Activated naive CD8-positive, alpha-beta T cell (primary cell): ENCODE data around the gene MBD3L5.
"Not testable (repeated sequence)": the region's sequence is repeated elsewhere in the genome, so short reads cannot be mapped to it uniquely, and the experiment has no call there.

Experiments used
- H3K27ac Mint-ChIP-seq: one replicate; pipeline ENCODE4 v1.8.0; 2021; ENCODE audit warnings: mixed read lengths
- H3K27me3 Mint-ChIP-seq: one replicate; pipeline ENCODE4 v1.8.0; 2021; ENCODE audit warnings: mixed read lengths
- H3K36me3 Mint-ChIP-seq: one replicate; pipeline ENCODE4 v1.8.0; 2021; ENCODE audit warnings: mixed read lengths
- H3K4me1 Mint-ChIP-seq: one replicate; pipeline ENCODE4 v1.8.0; 2021; ENCODE audit warnings: low read depth, mixed read lengths
- H3K4me3 Mint-ChIP-seq: one replicate; pipeline ENCODE4 v1.8.0; 2021; ENCODE audit warnings: mild to moderate bottlenecking, mixed read lengths
- H3K9me3 Mint-ChIP-seq: one replicate; pipeline ENCODE4 v1.8.0; 2021; ENCODE audit warnings: low read depth, mixed read lengths

Gene MBD3L5

DNA sequence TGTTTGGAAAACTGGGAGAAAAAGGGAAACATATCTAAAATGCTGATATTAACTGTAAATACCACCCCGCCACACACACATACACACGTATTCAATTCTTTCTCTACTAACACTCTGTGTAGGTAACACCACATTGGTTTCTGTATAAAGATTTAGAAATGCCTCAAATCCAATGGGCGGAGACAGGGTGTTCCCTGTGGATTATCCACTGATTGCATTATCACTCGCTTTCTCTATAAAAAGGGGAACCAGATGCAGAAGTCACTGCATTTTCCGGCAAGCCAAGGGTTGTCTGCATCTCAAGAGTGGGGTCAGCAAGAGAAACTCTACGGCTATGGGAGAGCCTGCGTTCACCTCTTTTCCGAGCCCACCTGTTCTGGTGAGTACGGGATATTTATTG, at the start of gene MBD3L5:
TSS of gene MBD3L5 (plus strand) at position 301 of the 400 bp plus-strand sequence. CDS start at position 335, 34 bp downstream.
- H3K27ac Mint-ChIP-seq, H3K4me1 Mint-ChIP-seq, H3K36me3 Mint-ChIP-seq, H3K4me3 Mint-ChIP-seq, H3K9me3 Mint-ChIP-seq, H3K27me3 Mint-ChIP-seq: not testable (repeated sequence)

DNA sequence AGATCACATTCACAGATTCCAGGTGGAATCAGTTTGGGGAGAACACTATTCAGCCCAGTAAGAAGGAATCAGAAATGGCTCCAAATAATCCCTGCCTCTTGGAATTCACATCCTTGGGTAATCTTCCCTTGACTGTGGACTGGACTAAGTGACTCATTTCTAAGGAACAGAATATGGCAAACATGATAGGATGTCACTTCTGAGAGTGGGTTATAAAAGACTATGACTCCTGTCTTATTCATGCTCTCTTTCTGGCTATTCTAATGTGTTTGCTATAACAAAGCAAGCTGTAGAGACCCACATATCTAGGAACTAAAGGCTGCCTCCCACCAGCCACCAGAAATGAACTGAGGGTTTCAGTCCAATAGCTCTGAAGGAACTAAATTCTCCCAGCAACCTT, 46.9 kb upstream of the MBD3L5 start:
- H3K9me3 Mint-ChIP-seq, result peaks cover 23% of the 10 kb centered on the region
- H3K4me1 Mint-ChIP-seq, result peaks cover 4% of the 10 kb centered on the region
- no peaks in the 10 kb centered on the region for H3K27me3 Mint-ChIP-seq
- no peak overlapping the region for H3K4me3 Mint-ChIP-seq
- no peak overlapping the region for H3K27ac Mint-ChIP-seq
- peaks cover 18% of the 10 kb centered on the region for H3K36me3 Mint-ChIP-seq

DNA sequence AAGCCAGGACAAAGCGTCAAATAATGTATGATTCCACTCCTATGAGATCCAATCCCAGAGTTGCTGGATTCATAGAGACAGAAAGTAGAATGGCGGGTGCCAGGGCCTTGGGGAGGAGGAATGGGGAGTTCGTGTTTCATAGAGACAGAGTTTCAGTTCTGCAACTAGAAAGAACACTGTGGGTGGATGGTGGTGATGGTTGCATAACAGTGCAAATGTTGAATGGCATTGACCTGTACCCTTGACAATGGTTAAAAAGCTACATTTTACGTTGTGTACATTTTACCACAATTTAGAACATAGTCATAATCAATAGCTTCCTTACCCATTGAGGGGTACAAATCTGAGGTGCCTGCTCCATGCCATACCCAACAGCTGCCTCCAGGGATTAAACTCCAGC, 42.5 kb upstream of the MBD3L5 start:
- H3K4me1 Mint-ChIP-seq, result no peaks in the 10 kb centered on the region
- no peaks in the 10 kb centered on the region for H3K27me3 Mint-ChIP-seq
- peaks cover 18% of the 10 kb centered on the region for H3K36me3 Mint-ChIP-seq
- no peak overlapping the region for H3K27ac Mint-ChIP-seq
- no peak overlapping the region for H3K4me3 Mint-ChIP-seq
- H3K9me3 Mint-ChIP-seq, result peaks cover 19% of the 10 kb centered on the region

DNA sequence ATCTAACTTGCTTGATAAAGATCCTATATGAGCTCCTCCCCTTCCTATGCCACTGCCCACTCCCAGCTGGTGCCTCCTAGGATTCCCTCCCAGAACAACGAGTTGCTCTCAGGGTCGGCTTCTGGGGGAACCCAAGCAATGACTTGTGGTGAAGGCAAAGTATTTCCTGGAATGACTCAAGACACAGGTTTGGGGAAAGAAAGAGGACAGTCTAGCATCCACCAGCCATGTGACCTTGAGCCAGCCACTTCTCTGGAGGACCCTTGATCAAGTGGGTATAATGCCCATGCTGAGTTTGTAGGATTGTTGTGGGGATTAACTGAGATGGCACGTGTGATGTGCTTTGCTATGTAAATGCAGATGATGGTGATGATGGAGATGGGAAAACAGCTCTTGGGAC, 42.1 kb upstream of the MBD3L5 start:
- Mint-ChIP-seq H3K27me3 (no peaks in the 10 kb centered on the region), H3K4me1 (no peaks in the 10 kb centered on the region), H3K27ac (no peak overlapping the region), H3K4me3 (no peak overlapping the region), H3K36me3 (peaks cover 15% of the 10 kb centered on the region), H3K9me3 (peaks cover 15% of the 10 kb centered on the region)

DNA sequence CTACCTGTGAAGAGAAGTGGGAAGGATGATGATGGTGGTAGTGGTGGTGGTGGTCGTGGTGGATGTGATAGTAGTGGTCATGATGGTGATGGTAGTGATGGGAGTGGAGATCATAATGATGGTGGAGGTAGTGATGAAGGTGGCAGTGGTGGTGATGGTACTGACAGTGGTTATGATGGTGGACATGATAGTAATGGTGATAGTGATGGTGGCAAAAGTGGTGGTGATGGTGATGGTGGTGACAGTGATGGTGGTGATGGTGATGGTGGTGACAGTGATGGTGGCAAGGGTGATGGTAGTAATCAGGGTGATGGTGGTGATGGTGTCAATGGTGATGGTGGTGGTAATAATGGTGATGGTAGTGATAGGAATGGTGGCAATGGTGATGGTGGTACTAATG, 35.3 kb upstream of the MBD3L5 start:
- Mint-ChIP-seq H3K4me3 (no peak overlapping the region), H3K4me1 (peaks cover 9% of the 10 kb centered on the region), H3K9me3 (peaks cover 7% of the 10 kb centered on the region), H3K27ac (no peak overlapping the region), H3K27me3 (no peaks in the 10 kb centered on the region), H3K36me3 (no peaks in the 10 kb centered on the region)

DNA sequence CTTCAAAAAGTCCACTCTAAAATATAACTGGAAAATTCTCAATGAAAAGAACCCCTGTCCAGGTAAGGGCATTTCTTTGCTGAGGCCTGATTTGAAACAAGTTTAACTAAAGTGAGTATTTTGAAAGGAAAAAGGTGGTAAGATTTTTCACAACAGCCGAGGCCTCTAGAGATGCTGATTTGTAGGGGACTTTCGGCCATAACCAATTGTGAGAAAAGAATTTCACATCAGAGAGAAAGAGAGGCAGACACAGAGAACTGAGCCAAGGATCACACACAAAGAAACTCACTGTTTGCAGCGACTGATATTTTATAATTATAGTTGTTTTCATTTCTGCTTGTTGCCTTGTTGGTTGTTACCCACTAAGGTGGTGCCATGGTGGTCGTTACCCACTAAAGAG, 33.6 kb upstream of the MBD3L5 start:
- Mint-ChIP-seq H3K27me3 (no peaks in the 10 kb centered on the region), H3K4me3 (no peak overlapping the region), H3K4me1 (peaks cover 9% of the 10 kb centered on the region), H3K36me3 (no peaks in the 10 kb centered on the region), H3K9me3 (peaks cover 7% of the 10 kb centered on the region), H3K27ac (no peak overlapping the region)

DNA sequence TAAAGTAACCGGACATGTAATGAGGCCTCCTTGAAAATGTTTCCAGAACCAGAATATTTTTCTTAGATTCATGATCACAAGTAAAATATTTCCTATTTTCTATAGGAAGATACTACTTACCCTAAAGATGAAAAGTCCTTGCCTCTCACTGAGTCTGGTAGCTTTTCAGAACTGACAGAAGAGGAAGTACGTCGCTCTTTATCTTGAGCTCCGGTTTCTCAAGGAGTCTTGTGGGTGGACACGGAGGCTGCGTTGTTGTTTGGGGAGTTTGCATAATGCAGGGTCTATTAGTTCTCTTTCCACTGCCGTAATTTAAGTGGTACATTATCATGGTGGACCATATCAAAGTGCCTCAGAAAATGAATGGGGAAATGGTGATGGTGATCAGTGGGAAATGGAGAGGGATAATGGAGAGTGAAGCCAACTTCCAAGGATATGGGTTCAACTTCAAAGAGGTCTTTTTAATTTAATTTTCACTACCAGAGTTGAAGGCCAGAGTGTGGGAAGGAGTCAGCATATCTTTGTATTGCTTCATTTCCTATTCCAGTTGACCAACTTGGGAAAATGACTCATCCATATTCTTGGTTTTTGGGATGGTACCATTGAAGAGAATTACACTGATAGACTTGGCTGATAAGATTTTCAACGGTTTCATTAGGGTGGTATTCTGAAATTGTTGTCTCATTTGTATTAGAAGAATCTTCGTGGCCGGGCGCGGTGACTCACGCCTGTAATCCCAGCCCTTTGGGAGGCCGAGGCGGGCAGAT, 32.5 kb upstream of the MBD3L5 start:
- Mint-ChIP-seq H3K4me3 (no peak overlapping the region), H3K27me3 (no peaks in the 10 kb centered on the region), H3K36me3 (no peaks in the 10 kb centered on the region), H3K4me1 (peaks cover 9% of the 10 kb centered on the region), H3K9me3 (peaks cover 7% of the 10 kb centered on the region), H3K27ac (no peak overlapping the region)

DNA sequence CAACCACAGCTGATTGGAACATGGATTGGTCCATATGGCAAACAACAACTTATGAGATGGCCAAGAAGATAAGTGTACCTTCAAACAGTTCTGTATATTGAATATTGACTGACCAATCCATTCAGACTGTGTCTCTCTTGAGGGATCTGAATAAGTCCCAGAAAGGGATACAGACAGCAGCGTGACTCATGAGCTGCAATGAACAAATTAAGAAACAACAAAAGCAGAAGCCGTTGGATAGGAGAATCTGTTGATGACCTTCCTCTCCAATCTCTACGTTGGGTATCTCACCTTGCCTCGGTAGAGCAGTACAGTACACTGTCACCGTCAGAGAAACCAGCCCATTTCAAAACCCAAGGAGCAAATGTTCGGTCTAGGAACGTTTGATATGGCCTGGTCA, 30.4 kb upstream of the MBD3L5 start:
- H3K36me3 Mint-ChIP-seq, result no peaks in the 10 kb centered on the region
- H3K4me3 Mint-ChIP-seq, result no peak overlapping the region
- no peak overlapping the region for H3K27ac Mint-ChIP-seq
- peaks cover 9% of the 10 kb centered on the region for H3K4me1 Mint-ChIP-seq
- H3K9me3 Mint-ChIP-seq, result peaks cover 5% of the 10 kb centered on the region
- no peaks in the 10 kb centered on the region for H3K27me3 Mint-ChIP-seq

DNA sequence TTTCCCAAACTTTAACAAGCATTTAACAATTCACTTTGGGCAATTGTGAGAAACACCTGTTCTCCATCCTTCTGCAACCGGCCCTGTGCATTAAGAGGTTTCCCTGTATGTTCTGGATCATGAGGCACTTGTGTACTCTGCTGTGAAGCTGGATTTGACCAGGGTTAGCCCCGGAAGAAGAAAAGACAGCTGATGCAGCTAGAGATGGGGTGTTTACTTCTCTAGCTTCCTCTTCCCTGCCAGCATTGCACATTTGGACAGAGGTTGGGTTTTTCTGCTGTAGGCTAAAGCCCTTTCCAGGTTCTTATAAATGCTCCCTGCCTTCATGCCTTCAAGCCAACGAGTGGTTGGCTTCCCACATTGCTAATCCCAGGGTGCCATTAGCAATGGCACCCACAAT, 30.0 kb upstream of the MBD3L5 start:
- Mint-ChIP-seq H3K4me1 (peaks cover 9% of the 10 kb centered on the region), H3K27ac (no peak overlapping the region)

DNA sequence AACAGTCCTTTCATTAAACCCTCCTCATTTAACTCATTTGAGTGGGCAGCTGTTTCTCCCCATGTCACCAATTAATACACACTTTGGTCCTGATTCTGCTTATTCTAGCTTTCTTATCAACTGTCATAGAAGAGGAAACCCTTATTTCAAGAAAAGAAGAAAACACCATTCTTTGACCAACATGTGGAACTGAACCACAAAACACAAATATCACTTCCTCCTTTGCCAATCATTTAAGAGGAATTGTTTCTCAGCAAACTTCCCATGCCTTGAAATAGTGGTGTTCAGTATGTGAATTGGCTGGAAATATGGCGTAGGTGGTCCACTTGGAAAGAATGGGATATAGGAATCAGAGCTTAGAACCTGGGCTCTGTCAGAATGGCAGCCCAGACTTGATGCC, 29.6 kb upstream of the MBD3L5 start:
- Mint-ChIP-seq H3K27me3 (no peaks in the 10 kb centered on the region), H3K4me1 (peaks cover 9% of the 10 kb centered on the region), H3K4me3 (no peak overlapping the region), H3K27ac (no peak overlapping the region), H3K36me3 (no peaks in the 10 kb centered on the region), H3K9me3 (no peaks in the 10 kb centered on the region)

More for the DNA sequence above, 30.0 kb upstream of the MBD3L5 start:
- no peaks in the 10 kb centered on the region for H3K27me3 Mint-ChIP-seq
- peaks cover under 1% of the 10 kb centered on the region for H3K9me3 Mint-ChIP-seq
- H3K36me3 Mint-ChIP-seq, result no peaks in the 10 kb centered on the region
- no peak overlapping the region for H3K4me3 Mint-ChIP-seq

DNA sequence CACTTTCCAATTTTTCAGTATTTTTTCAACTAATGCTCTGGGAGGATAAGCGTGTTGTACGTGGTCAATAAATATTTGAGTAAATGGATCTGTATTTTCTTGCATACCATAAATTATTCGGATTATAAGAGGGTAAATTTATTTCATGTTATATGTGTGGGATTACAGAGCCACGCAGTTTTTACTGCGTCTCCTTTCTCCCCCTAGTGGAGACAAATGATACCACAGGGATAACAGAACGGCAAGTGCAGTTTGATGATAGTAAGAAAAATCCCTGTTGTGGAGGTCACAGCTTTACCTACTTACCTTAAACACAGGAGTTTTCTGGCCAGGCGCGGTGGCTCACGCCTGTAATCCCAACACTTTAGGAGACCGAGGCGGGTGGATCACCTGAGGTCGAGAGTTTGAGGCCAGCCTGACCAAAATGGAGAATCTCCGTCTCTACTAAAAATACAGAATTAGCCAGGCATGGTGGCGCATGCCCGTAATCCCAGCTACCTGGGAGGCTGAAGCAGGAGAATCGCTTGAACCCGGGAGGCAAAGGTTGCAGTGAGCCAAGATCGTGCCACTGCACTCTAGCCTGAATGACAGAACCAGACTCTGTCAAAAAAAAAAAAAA, 26.0 kb upstream of the MBD3L5 start:
- Mint-ChIP-seq H3K4me1 (peaks cover 27% of the 10 kb centered on the region), H3K36me3 (no peaks in the 10 kb centered on the region), H3K4me3 (no peak overlapping the region)

DNA sequence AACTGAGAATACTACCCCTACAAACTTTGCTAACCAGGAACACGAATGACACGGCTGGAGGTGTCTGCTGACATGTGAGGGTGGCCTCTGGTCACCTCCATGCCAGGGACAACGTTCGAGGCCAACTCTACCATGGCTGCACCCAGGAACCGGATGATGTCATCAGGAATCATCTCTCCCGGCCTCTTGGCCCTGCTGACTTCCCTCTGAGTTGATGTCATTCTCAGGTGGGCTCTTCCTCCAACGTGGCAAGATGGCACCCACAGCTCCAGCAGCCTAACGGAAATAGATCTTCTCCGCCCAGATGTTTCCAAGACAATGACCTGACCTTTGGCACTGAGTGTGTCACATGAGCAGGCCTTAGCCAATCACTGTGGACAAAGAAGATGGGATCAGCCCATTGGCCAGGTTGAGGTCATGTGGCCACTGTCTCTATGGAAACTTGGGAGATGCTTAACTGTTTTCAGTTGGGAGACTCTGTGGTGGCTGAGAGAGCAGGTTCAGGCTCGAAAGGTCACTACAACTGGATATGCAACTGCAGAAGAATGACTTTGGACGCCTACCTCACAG, 24.2 kb upstream of the MBD3L5 start:
- Mint-ChIP-seq H3K4me3 (no peak overlapping the region), H3K36me3 (no peaks in the 10 kb centered on the region), H3K9me3 (no peaks in the 10 kb centered on the region), H3K4me1 (peaks cover 40% of the 10 kb centered on the region), H3K27ac (no peak overlapping the region), H3K27me3 (no peaks in the 10 kb centered on the region)

More for the DNA sequence above, 26.0 kb upstream of the MBD3L5 start:
- Mint-ChIP-seq H3K27me3 (no peaks in the 10 kb centered on the region), H3K9me3 (no peaks in the 10 kb centered on the region), H3K27ac (no peak overlapping the region)

DNA sequence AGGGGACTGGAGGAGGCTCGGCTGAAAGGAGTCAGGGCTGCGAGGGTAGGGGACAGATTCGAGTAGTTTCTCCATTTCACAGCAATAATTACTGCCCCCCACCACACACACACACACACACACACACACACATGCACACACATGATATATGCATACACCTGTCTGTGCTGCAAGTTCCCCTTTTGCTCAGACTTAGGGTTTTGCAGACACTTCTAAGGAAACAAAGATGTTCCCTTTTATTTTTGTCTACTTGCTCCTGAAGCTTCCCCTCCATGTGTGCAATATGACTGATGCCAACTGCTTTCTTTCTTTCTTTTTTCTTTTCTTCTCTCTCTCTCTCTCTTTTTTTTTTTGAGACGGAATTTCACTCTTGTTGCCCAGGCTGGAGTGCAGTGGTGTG, 22.5 kb upstream of the MBD3L5 start:
- Mint-ChIP-seq H3K36me3 (no peaks in the 10 kb centered on the region), H3K27ac (no peak overlapping the region), H3K27me3 (no peaks in the 10 kb centered on the region), H3K4me3 (no peak overlapping the region), H3K4me1 (peaks cover 44% of the 10 kb centered on the region), H3K9me3 (no peaks in the 10 kb centered on the region)

DNA sequence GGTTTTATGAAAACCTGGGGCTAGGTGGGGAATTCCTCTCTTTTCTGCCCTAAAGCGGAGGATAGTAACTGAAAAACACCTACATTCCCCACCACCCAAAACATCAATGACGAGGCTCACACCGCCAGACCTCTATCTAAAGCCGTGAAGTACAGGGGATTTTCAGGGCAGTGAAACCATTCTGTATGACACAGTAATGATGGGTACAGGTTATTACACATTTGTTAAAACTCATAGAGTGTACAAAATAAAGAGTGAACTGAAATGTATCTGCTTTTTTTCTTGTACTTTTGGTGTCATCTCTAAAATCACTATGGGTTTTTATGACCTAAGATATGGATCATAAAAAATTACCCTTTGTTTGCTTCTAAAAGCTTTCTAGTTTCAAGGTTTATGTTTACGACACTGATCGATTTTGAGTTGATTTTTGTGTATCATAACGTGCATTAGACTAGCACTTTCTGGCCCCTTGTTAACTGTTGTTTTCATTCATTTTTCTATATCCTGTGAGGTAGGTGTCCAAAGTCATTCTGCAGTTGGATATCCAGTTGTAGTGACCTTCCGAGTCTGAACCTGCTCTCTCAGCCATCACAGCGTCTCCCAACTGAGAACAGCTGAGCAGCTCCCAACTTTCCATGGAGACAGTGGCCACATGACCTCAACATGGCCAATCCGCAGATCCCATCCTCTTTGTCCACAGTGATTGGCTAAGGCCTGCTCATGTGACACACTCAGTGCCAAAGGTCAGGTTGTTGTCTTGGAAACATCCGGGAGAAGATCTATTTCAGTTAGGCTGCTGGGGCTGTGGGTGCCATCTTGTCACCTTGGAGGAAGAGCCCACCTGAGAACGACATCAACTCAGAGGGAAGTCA, 19.4 kb upstream of the MBD3L5 start:
- Mint-ChIP-seq H3K27me3 (no peaks in the 10 kb centered on the region), H3K36me3 (peaks cover 5% of the 10 kb centered on the region), H3K4me3 (peak overlapping the region; percentile 69), H3K9me3 (no peaks in the 10 kb centered on the region), H3K27ac (peak overlapping the region; percentile 85), H3K4me1 (peaks cover 55% of the 10 kb centered on the region)

DNA sequence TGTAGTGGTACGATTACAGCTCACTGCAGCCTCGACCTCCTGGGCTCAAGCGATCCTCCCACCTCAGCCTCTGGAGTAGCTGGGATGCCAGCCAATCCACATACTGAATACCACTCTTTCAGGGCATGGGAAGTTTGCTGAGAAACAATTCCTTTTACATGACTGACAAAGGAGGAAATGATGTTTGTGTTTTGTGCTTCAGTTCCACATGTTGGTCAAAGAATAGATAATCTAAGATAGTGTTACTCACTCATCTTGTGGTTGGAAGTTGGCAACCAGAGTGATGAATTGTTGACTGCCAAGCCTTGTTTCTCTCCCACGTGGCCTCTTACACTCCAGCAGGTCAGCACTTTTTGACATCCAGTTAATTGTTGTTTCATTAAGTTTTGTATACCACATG, 16.7 kb upstream of the MBD3L5 start:
- Mint-ChIP-seq H3K9me3 (no peaks in the 10 kb centered on the region), H3K4me1 (peaks cover 35% of the 10 kb centered on the region), H3K27ac (peak overlapping the region; percentile 70), H3K27me3 (no peaks in the 10 kb centered on the region), H3K4me3 (peak overlapping the region; percentile 32), H3K36me3 (peaks cover 5% of the 10 kb centered on the region)
